Osteoblast (primary cell): ENCODE measurements around the gene VAPB. TPM values are rescaled to one million over a fixed set of nuclear protein-coding genes. Genes with fewer than 3 reads are reported as not detected.

ENCODE experiments used
- DNase-seq: peaks from one replicate; pipeline ENCODE4 v3.0.0; 2011; ENCODE audit warnings: low spot score, mixed read lengths; ENCODE audit not compliant: insufficient read length; ENCODE audit errors: missing footprints
- H2AFZ ChIP-seq: 2 replicates; pipeline ENCODE4 v1.6.0; 2011; ENCODE audit warnings: mild to moderate bottlenecking, low read length
- H3K27ac ChIP-seq: 2 replicates; pipeline ENCODE4 v1.5.1; 2011; ENCODE audit warnings: mild to moderate bottlenecking, low read depth, low read length, moderate library complexity
- H3K27me3 ChIP-seq: 2 replicates; pipeline ENCODE4 v1.6.0; 2012; ENCODE audit warnings: mild to moderate bottlenecking, control low read depth, inconsistent platforms, low read length, moderate library complexity; ENCODE audit not compliant: insufficient read depth
- H3K36me3 ChIP-seq: 2 replicates; pipeline ENCODE4 v1.5.1; 2011; ENCODE audit warnings: mild to moderate bottlenecking, low read length, control low read depth, moderate library complexity; ENCODE audit not compliant: insufficient read depth
- H3K4me1 ChIP-seq: 2 replicates; pipeline ENCODE4 v1.5.1; 2011; ENCODE audit warnings: mild to moderate bottlenecking, low read length, control low read depth, moderate library complexity; ENCODE audit not compliant: insufficient read depth
- H3K4me2 ChIP-seq: 2 replicates; pipeline ENCODE4 v1.6.0; 2011; ENCODE audit warnings: mild to moderate bottlenecking, low read length; ENCODE audit not compliant: insufficient read depth
- H3K4me3 ChIP-seq: fragments of 200-600 bp; sonication (generic); 3 replicates; pipeline ENCODE4 v1.5.1; 2012; ENCODE audit warnings: mild to moderate bottlenecking, low read length, inconsistent platforms; ENCODE audit not compliant: insufficient read depth
- H3K79me2 ChIP-seq: 2 replicates; pipeline ENCODE4 v1.6.0; 2012; ENCODE audit warnings: mild to moderate bottlenecking, low read length, control low read depth, inconsistent platforms; ENCODE audit not compliant: insufficient read depth
- H3K9me3 ChIP-seq: 2 replicates; pipeline ENCODE4 v1.5.1; 2011; ENCODE audit warnings: low read depth, low read length, control low read depth
- H4K20me1 ChIP-seq: 2 replicates; pipeline ENCODE4 v1.6.0; 2012; ENCODE audit warnings: mild to moderate bottlenecking, low read length, control low read depth; ENCODE audit not compliant: insufficient read depth
- CTCF ChIP-seq: IDR thresholded peaks from 2 replicates; pipeline ENCODE4 v1.5.1; 2011; ENCODE audit warnings: mild to moderate bottlenecking, low read depth, low read length, moderate library complexity; ENCODE audit errors: extremely low read depth
- total RNA-seq: library from RNA; depleted of rRNA; stranded (reverse); fragments of >200 nt; gene quantifications from 2 replicates; pipeline ENCODE4 v1.2.3, GENCODE V29; 2012

Gene VAPB
- total RNA-seq, 1 donor, result 14.5 TPM

DNA sequence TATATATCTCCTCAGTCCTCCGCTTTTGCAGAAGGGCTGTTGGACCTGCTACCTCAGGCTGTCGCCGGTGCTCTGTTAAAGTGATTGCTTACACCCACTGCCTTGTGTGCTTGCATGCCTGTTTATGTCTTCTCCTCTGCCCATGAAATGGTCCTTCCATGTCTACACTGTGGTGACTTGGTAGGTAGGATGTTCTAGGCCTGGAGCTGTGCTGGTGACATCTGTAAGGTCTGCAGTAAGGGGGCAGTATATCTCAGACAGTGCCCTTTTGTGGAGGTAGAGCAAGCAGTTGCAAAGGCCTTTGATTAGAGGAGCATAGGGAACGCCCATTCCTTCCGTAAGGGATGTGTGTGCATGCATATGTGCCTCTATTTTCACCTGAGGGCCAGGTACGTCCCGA is 40.3 kb downstream of the VAPB start:
- Histone ChIP-seq H4K20me1 (peaks cover 47% of the 10 kb centered on the region), H3K4me2 (no peak overlapping the region), H3K79me2 (peaks cover 96% of the 10 kb centered on the region), H2AFZ (no peak overlapping the region), H3K36me3 (no peaks in the 10 kb centered on the region), H3K4me1 (peaks cover 27% of the 10 kb centered on the region), H3K27ac (no peak overlapping the region), H3K27me3 (no peaks in the 10 kb centered on the region), H3K4me3 (no peak overlapping the region), H3K9me3 (no peaks in the 10 kb centered on the region)
- DNase-seq, result no peak
- TF ChIP-seq CTCF, result no peak

DNA sequence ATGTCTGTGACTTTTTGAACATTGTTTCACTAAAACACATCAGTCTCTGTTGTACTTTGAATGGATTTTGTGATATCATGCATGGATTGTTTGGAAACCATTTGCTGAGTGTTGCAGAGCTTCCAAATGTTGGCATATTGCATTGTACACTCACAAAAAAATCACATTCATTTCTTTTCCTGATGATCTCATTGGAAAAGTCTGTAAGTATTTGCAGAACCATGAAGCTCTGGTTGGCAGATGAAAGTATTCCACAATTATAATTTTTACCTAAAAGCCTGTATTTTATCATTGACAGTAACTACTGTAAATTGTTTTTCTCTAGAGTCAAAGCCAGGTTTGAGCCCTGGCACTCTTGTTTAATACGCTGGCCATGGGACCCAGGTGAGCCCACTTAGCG is 42.1 kb downstream of the VAPB start:
- H3K79me2 ChIP-seq, result peaks cover 98% of the 10 kb centered on the region
- H4K20me1 ChIP-seq, result peaks cover 52% of the 10 kb centered on the region
- H3K4me1 ChIP-seq, result peaks cover 27% of the 10 kb centered on the region
- no peak overlapping the region for H3K4me3 ChIP-seq
- no peaks in the 10 kb centered on the region for H3K9me3 ChIP-seq
- no peak for DNase-seq
- no peaks in the 10 kb centered on the region for H3K27me3 ChIP-seq
- H3K4me2 ChIP-seq, result no peak overlapping the region
- TF ChIP-seq CTCF, result no peak
- H2AFZ ChIP-seq, result no peak overlapping the region
- H3K36me3 ChIP-seq, result peaks cover 9% of the 10 kb centered on the region
- peak overlapping the region; percentile 22 for H3K27ac ChIP-seq

GRCh38 chr20:58432186-58432954 is 43.3 kb downstream of the VAPB start:
- no peak for DNase-seq

More at GRCh38 chr20:58432186-58432954, 43.3 kb downstream of the VAPB start:
- Histone ChIP-seq H3K4me1 (peaks cover 27% of the 10 kb centered on the region), H3K79me2 (peaks cover 97% of the 10 kb centered on the region), H3K27ac (peak overlapping the region; percentile 22), H2AFZ (no peak overlapping the region), H3K4me2 (no peak overlapping the region), H3K9me3 (no peaks in the 10 kb centered on the region), H3K36me3 (peaks cover 9% of the 10 kb centered on the region), H3K27me3 (no peaks in the 10 kb centered on the region), H3K4me3 (no peak overlapping the region), H4K20me1 (peaks cover 48% of the 10 kb centered on the region)
- no peak for TF ChIP-seq CTCF
